ENCODE data around the gene ATP6V1F.

Gene ATP6V1F, protein sequence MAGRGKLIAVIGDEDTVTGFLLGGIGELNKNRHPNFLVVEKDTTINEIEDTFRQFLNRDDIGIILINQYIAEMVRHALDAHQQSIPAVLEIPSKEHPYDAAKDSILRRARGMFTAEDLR

DNA sequence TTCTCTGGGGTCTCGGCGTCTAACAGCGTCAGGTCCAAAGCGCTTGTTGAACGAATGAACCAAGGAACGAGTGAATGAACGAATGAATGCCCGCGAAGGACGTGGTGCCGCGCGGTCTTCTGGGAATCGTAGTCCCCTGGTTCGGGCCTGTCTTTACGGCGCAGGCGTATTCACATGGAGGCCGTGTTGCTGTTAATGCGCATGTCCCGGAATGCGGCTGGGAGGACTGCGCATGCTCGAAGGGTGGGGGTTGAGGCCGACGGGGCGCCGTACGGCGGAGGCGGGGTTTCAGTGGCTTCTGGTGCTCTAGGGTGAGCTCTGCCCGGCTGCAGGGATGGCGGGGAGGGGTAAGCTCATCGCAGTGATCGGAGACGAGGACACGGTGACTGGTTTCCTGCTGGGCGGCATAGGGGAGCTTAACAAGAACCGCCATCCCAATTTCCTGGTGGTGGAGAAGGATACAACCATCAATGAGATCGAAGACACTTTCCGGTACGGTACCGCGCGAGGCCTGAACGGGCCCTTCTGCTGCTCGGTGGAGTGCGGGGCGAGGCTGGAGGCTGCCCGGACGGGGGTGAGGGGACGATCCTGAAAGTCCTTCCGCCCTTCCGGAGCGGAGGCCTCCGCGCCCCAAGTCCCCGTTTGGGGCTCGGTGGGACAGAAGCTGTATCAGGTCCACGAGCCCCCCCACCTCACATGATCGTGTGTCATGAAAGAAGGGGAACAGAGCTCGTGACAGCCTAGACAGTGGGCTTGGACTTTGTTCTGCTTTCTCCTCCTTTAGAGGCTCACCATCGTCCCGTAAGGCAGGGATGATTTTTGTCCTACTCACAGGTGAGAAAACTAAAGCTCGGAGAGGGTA, at the start of gene ATP6V1F:
ATP6V1F (plus strand) TSS at position 286 of the 862 bp plus-strand sequence; CDS start at position 335, 49 bp downstream.
- peak; percentile 99 for DNase-seq

DNA sequence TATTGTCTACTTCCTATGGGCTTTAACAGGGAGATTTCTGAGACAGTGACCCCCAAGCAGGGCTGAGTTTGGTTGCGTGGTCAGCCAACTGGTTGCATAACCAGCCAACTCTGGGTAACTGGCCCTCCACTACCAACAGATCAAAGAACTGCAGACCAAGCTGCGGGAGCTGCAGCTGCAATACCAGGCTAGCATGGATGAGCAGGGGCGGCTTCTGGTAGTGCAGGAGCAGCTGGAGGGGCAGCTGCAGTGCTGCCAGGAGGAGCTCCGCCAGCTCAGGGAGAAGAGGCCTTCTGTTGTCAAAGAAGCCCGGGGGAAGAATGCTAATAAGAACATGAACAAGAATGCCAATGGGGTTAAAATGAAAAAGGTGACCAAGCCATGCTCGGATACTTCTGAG, 48.2 kb upstream of the ATP6V1F start:
- DNase-seq, result no peak

DNA sequence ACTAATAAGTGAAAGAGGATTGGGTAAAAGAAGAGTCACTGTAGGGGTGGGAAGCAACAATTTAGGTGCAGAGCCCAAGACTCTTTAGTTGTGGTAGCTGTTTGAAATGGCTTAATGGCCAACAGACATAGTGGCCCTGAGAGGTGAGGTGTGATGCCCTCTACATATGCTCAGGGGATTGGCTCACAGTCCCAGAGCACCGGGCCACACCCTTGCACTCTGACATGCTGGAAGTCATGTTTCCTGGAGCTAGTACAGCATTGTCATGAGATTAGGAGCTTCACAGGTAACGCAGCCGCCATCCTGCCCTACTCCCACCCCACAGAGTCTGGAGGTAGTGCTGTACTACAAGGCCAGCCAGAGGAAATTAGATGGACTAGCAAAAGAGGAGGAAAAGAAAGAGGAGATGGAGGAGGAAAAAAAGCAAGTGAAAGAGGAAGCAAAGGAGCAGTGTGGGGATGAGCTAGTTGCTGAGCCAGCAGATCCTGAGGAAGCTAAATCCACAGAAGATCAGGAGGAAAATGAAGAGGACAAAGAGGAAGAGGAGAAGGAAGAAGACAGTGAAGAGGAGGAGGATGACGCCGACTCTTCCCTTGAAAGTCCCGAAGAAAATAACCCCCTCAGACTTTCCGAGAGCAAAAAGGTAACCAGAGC, 47.2 kb upstream of the ATP6V1F start:
- no peak for DNase-seq

DNA sequence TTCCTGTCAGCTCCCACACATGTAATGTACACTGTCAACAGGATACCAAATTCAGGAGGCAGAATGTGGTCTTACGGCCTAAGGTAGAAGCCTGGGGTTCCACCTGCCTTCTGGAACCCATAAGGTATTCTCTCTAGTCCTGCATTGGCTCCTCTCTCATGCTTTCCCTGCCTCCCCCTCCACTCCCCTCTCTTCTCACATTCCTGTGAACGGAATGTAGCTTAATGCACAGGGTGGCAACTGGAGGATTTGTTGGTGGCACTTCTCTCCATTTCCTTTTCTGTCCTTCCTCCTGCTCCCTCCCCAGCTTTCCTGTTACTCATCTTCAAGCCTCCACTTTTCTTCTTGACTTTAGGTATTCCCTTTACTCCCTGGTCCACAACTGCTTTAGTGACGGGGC, 44.0 kb upstream of the ATP6V1F start:
- DNase-seq, result no peak

DNA sequence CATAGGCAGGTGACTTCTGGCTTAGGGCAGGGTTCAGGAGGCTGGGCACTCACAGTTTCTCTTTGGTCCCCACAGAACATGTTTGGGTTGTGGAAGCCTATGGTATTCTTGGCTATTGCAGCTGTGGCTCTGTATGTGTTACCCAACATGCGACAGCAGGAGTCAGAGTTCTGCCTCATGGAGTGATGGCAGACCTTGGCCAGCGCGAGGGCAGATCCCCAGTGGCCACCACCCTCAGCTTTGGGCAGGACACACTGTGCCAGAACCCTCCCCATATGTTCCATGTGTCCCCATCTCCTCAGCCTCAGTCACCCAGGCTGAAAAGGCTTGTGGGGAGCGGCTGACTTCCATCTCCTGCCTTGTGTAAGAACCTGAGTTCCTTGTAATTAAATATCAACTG, 40.9 kb upstream of the ATP6V1F start:
- no peak for DNase-seq

DNA sequence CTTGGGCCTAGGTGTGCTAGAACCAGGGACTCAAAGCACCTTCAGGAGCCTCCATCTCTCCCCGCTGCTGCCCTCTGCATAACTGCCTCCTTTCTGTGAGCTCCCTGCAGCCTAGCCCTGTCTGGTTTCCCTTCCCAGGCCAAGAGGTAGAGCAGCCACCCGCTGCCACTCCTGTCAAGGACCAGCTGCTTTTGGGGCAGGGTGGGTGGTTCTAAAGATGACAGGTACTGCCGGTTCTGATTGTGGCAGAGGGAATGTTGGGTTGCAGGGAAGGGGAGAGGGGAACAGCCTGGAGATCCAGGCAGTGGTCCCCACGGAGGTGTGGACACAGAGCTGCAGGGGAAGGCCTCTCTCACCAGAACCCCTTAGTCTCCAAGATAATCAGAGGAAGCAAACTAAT, 36.1 kb upstream of the ATP6V1F start:
- no peak for DNase-seq

DNA sequence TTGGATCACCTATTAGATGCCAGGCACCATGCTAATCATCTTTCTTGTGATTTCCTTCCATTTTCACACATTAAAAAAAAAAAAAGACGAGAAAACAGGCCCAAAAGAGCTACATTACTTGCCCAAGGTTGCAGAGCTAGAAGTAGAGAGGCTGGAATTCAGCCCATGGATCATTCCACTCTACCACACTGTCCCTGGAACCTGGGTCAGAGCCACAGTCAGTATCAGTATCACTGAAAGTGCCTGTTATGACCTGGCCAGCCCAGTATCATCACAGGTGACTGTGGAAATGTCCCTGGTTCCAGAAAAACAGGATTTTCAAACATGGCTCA, 35.8 kb upstream of the ATP6V1F start:
- no peak for DNase-seq

DNA sequence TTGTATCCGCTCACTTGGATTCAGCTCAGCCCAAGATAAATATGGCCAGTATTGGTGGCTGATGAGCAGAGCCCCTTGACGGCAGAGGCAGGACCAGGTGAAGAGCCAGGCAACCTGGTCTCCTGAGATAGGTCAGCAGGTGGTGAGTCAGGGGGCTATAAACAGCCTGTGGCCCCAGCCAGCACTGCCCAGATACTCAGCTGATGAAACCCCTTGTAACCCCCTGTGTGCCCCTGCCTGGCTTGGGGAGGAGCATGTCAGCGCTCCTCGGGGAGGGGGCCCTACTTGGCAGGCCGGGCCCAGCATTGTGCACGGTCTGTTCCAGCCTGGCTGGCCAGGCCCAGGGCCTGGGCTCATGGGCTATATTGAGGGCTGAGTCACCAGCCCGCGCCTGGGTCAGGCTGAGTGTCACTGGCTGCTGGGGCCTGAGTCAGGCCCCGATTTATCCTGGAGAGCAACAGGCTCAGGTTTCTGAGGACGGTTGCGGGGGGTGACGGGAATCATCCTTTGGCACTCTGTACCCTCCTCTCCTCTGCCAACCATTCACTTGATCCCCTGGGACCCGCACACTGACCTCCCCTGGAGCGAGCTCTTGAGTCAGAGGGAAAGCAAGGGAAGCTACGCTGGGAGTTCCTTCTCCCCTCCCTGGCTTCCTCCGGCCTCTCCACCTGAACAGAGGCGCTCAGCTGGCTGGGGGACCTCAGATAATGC, 35.3 kb upstream of the ATP6V1F start:
- DNase-seq, result no peak

DNA sequence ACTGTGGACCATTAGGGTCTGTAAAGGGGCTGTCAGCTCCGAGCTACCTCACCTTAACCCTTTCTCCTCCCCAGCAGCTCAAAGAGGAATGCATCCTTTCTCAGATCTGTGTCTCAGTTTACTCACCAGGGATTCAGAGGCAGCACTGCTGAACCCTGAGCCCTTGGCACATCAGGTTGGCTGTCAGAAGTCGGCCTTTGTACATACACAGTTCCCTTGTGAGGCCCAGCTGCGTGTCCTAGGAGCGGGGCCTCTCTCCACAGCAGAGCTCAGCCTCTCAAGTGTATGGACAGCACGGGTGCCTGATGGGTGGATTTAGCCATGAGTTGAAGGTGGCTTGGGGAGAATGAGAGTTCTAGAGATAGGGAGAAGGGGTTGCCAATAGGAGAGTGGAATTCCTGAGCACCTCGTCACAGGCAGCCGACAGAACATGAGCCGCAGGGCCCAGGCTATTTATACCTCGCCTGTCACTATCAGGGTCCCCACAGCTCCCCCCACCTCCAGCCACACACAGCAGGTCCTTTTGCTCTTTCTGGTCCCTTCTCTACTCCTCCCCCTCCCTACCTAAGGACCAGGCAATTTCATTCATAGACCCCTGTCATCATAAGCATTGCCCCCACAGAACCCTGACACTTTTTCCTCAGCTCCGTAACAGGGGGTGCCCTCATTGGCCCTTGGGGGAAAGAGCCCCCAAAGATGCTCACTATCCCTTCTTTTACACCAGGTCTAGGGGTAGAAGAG, 34.5 kb upstream of the ATP6V1F start:
- DNase-seq, result no peak

DNA sequence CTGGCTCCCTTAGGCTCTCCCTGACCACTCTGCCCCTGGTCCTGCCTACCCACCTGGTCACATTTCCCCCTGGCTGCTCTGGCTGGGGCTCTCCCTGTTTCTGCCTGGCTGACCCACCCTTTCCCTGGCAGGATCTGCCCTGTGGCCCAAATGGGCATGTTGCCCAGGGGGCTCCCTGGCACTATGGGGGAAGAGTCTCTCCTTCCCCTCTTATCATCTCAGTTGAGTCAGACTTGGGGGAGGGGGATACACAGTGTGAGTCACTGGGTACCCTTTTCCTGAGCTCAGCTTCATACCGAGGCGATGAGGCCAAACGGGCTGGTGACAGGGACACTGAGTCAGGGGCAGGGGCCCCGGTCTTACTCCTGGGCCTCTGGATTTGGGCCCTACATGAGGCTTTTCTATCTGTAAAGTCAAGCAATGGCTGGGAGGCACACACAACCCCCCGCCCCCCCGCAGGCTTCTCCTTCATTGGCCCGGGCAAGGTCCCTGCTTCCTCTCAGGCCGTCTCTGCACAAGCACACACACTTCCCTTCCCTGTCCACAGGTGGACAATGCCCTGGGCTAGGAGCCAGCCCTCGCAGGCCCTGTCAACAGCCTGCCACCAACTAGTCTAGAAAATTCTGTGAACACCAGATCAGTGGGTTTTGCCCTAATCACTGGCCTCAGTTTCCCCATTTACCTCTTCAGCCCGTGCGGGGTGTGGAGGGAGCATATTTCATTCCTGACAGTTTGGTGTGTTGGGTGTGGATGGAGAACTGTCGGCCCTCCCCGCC, 33.1 kb upstream of the ATP6V1F start:
- DNase-seq, result no peak

DNA sequence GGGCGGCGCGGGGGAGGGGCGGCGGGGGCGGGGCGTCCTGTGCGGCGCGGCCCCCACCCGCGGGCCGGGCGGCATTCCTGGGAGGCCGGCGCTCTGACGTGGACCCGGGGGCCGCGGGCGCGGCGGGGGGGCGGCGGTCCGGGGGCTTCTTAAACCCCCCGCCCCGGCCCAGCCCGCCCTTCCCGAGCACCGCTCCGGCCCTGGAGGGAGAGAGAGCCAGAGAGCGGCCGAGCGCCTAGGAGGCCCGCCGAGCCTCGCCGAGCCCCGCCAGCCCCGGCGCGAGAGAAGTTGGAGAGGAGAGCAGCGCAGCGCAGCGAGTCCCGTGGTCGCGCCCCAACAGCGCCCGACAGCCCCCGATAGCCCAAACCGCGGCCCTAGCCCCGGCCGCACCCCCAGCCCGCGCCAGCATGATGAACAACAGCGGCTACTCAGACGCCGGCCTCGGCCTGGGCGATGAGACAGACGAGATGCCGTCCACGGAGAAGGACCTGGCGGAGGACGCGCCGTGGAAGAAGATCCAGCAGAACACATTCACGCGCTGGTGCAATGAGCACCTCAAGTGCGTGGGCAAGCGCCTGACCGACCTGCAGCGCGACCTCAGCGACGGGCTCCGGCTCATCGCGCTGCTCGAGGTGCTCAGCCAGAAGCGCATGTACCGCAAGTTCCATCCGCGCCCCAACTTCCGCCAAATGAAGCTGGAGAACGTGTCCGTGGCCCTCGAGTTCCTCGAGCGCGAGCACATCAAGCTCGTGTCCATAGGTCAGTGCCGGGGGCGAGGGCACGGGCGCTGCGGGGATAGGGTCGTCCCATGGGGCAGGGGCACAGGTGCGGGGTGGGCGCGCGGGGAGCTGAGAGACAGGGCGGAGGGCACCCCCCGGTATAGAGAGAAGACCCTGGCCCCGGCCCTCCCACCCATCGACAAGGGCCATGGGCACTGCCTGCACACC, 32.2 kb upstream of the ATP6V1F start, which contains the start of gene FLNC:
FLNC (plus strand) TSS at position 176 of the 947 bp plus-strand sequence; CDS start at position 408, 232 bp downstream.
- DNase-seq, result peak; percentile 14

DNA sequence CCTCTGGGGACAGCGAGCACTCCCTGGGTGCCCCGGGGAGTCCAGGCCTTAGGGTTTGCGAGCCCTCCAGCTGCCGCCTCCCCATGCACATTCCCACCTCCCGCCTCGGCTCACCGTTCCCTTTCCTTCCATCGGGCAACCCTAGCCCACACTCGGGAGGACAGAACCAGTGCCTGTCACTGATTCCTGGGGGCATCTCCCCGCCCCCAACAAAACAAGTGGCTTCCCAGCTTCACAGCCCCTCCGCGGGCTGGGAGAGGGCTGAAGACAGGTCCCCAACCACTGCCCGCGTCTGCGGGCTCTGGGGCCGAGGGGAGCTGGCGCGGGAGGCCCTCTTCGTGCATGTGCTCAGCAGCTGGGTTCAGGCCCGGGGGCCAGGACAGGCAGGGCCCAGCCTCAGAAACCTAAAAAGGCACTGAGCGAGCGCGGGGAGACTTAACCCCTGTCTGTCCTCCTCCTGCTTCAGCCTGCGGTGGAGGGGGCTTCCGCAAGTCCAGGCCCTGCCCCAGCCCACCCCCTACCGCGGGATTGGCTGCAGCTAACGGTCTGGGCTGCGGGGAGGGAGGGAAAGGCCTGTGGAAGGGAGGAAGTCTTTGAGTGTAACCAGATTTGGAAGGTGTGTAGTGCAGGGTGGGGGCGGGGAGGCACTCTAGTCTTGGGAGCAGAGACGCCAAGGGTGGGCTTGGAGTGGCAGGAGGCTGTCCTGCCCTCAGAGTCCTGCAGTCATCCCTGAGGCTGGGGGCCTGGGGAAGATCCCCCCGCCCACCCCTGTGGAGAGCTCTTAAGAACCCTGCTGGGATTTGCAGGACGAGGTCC, 31.3 kb upstream of the ATP6V1F start:
- DNase-seq, result no peak

DNA sequence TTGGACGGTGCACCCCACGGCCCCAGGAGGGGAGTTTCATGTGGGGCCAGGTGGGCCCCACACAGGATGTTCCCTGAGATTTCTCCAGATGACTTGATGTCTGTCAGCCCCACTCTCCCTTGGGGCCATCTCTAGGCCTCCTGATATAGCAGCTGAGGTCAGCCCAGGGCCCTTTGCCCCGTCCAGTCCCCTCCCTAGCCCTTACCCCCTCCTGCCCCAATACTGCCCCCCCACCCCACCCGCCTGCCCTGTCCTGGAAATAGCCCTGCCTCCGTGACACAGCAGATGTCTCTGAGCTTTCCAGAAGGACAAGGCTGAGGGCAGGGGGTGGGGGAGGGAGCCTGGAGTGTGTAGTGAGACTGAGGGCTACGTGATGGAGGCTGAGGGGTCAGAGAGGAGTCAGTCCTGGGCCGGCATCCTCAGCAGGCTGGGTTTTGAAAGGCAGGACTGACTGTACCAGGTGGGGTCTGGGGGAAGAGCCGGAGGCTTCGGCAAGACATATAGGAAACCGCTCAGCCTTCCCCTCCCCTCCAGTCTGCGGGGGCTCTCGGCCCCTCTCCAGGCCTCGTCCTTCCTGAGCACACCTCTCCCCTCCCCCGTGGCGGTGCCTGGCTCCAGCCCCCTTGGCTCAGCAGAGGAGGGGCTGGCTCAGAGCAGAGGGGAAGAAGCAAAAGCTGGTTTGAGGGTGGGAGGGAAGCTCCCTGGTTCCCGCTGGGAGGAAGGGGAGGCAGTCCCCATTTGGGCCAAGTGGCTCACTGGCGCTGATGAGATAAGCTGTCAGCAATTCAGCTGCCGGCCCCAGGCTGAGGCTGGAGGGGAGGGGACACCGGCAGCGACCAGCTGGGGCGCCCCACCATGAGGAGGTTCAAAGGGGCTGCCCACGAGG, 30.4 kb upstream of the ATP6V1F start:
- no peak for DNase-seq

DNA sequence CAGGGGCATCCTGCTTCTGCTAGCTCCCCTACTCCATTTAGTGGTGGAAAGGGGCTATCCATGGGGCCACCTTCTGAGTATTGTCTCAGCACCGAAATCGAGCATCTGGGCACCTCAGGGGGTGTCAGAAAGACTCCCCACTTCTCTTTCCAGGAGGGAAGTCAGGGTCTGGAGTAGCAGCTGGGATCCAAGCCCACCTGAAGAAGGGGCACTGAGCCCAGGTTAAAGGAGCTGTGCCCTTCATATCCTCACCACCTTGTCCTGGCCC, 29.8 kb upstream of the ATP6V1F start:
- no peak for DNase-seq

DNA sequence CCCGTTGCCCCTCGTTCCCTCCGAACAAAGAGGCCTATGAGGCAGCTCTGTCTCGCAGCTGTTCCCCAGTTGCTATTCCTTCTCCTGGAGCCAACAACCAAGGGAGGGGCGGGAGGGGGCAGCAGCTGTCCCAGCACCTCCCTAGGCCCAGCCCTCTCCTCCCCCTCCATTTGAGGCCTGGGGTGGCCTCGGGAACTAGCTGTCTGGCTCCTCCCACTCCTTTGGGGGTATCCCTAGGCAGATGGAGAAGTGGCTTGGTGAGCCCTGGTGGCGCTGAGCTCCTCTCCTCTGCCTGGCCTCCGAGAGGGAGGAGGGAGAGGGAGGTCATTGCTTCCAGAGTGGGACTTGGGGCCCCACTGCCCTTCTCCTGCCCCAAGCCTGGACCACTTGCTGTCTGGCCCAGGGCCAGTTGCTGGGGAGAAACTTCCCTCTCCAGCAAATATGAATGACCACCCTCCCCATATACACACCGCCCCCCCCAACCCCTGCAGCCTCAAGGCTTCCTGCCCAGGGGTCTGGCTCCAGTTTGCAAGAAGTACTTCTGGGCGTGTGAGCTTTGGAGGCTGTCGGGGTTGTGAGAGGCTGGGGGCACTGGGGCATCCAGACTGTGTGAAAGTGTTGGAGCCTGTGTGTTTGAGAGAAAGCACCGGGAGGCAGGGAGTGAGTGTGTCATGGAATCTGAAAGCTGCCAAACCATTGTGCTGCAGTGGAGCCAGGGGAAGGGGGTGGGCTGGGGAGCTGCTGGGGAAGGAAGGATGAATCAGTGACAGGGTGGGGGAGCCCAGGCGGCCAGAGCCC, 29.3 kb upstream of the ATP6V1F start:
- no peak for DNase-seq

DNA sequence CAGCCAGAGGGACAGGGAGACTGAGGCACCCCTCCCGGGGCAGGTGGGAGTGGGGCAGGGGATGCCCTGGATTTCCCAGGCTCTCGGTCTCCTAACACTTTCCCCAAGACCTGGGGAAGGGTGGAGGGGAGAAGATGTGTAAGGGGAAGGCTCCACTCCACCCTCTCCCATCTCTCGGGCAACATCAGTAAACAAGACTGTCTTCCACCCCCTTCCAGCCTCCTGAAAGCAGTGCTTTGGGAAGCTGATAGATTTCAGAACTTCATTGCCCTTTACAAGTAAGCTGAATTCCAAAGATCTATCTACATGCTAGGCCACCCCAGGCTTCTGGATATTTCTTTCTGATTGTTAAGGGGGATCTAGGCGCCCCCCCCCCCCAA, 28.7 kb upstream of the ATP6V1F start:
- no peak for DNase-seq

DNA sequence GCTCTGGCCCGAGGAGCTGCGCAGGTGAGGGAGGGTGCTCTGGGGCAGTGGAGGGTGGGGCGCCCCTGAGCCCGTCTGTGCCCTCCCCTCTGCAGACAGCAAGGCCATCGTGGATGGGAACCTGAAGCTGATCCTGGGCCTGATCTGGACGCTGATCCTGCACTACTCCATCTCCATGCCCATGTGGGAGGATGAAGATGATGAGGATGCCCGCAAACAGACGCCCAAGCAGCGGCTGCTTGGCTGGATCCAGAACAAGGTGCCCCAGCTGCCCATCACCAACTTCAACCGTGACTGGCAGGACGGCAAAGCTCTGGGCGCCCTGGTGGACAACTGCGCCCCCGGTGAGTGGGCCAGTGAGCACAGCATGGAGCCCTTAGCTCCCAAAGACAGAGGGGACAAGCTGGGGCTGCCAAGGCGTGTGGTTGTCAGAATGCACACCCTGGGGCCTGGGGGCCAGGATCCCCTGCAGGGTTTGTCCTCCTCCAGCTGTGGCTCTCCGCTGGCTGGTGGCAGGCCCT, 27.4 kb upstream of the ATP6V1F start:
- DNase-seq, result no peak
